Adipocyte (in vitro differentiated cells): Measurements from ENCODE around the gene DNAJC22.
A peak's percentile ranks its signal among the peaks of the same experiment; 100 is the strongest.
"Not testable (repeated sequence)": the region's sequence is repeated elsewhere in the genome, so short reads cannot be mapped to it uniquely, and the experiment has no call there.

ENCODE experiments used
- DNase-seq: peaks from one replicate; pipeline ENCODE4 v3.0.0-alpha.2; 2015; ENCODE audit warnings: low read depth
- H3K27me3 ChIP-seq: replicated peaks from 2 replicates; pipeline ENCODE4 v1.7.0; 2013; ENCODE audit warnings: mild to moderate bottlenecking, low read length, moderate library complexity; ENCODE audit not compliant: control insufficient read depth, insufficient read depth
- H3K36me3 ChIP-seq: 2 replicates; pipeline ENCODE4 v1.7.0; 2013; ENCODE audit warnings: low read length, mild to moderate bottlenecking, moderate library complexity; ENCODE audit not compliant: control insufficient read depth, insufficient read depth, severe bottlenecking
- H3K4me1 ChIP-seq: 2 replicates; pipeline ENCODE4 v1.7.0; 2013; ENCODE audit warnings: mild to moderate bottlenecking, low read length, moderate library complexity; ENCODE audit not compliant: control insufficient read depth, insufficient read depth
- H3K4me3 ChIP-seq: 2 replicates; pipeline ENCODE4 v1.7.0; 2013; ENCODE audit warnings: mild to moderate bottlenecking, low read length, moderate library complexity
- H3K9ac ChIP-seq: 2 replicates; pipeline ENCODE4 v1.7.0; 2013; ENCODE audit warnings: mild to moderate bottlenecking, low read length, moderate library complexity
- H3K9me3 ChIP-seq: 2 replicates; pipeline ENCODE4 v1.7.0; 2013; ENCODE audit warnings: mild to moderate bottlenecking, low read length, moderate library complexity; ENCODE audit not compliant: control insufficient read depth

Gene DNAJC22

DNA sequence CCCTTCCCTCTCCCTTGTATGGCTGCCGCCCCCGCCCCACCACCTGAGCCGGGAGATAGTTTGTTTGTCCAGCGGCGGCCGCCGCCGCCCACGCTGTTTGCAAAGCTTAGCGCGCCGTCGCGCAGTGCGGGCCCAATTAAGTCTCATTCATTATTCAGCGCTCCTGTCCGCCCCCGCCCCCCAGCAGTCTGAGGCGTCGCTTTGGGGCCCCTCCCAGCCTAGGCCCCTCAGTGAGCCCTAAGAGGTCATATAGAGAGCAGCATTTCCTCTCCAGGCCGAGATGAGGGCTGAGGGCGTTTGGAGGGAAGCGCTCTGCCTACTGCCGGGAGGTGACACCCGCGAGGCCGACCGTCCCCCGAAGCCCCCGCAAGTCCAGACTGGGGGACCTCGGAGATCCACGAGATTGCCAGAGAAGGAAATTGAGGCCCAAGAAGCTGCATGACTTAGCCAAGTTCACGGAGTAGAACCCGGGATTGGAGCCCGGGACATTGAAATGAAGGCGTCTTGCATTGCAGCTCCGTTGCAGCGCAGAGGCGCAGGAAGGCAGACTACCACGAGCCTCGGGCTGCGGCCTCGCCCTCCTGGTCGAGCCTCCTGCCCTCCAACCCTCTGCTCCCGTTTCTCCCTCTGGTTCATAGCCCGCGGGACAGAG is at the start of gene DNAJC22:
Gene DNAJC22, plus strand, starts transcription at position 230 of the 652 bp plus-strand sequence. CDS start 1,985 bp downstream, outside the sequence.
- peak; percentile 36 for DNase-seq
- Histone ChIP-seq H3K9me3 (no peaks in the 10 kb centered on the region), H3K4me3 (peak within 1 kb of the TSS; percentile 70), H3K9ac (no peak within 1 kb of the TSS), H3K4me1 (peaks cover 27% of the 10 kb centered on the region), H3K36me3 (no peaks in the 10 kb centered on the region), H3K27me3 (peaks cover 36% of the 10 kb centered on the region)

DNA sequence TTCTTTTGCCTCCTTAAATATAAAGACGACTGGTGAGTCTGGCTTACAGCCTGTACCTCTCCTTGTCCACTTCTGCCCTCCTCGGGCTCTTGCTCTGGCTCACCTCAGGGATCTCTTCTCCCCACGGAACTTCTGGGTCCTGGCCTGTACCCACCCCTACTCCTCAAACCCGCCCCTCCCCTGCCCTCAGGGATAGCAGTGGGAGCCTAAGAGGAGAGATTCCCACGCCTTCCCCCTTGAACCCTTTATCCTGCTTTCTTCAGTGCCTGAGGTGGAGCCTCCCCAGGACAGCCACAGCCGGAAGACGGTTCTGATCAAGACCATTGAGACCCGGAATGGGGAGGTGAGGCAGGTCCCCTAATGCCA is 49.0 kb upstream of the DNAJC22 start:
- H3K27me3 ChIP-seq = peaks cover 51% of the 10 kb centered on the region
- H3K9me3 ChIP-seq = no peaks in the 10 kb centered on the region
- H3K4me1 ChIP-seq = peaks cover 3% of the 10 kb centered on the region
- no peak for DNase-seq
- no peaks in the 10 kb centered on the region for H3K36me3 ChIP-seq
- H3K9ac ChIP-seq = no peak overlapping the region
- no peak overlapping the region for H3K4me3 ChIP-seq

GRCh38 chr12:49298160-49298559 is 48.5 kb upstream of the DNAJC22 start:
- no peak overlapping the region for H3K4me3 ChIP-seq
- no peak for DNase-seq
- no peak overlapping the region for H3K9ac ChIP-seq
- peaks cover 55% of the 10 kb centered on the region for H3K27me3 ChIP-seq
- peaks cover 3% of the 10 kb centered on the region for H3K4me1 ChIP-seq
- H3K36me3 ChIP-seq = no peaks in the 10 kb centered on the region
- no peaks in the 10 kb centered on the region for H3K9me3 ChIP-seq

GRCh38 chr12:49301760-49302159 is 44.9 kb upstream of the DNAJC22 start:
- Histone ChIP-seq H3K36me3 (no peaks in the 10 kb centered on the region), H3K4me3 (no peak overlapping the region), H3K4me1 (peaks cover 3% of the 10 kb centered on the region), H3K9me3 (no peaks in the 10 kb centered on the region), H3K27me3 (peaks cover 37% of the 10 kb centered on the region), H3K9ac (no peak overlapping the region)
- DNase-seq = no peak

DNA sequence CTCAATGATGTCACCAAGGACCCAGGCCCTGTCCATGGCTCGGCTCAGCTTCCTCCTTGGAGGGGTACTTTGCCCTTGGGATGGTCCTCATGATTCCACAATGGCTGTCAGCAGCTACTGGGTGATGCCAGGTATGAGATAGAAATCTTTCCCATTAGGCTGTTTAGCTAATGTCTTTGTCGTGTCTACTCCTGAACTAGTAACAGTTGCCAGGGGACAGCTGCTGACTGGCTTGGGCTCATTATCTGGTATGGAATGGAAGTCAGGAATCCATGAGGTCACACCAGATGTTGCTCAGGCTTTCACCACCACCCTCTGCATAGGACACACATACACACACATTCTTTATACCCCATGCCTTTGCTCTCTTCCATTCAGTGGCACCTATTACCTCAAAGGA is 42.5 kb upstream of the DNAJC22 start:
- DNase-seq = peak; percentile 37
- Histone ChIP-seq H3K9ac (no peak overlapping the region), H3K4me1 (no peaks in the 10 kb centered on the region), H3K27me3 (peaks cover 23% of the 10 kb centered on the region), H3K9me3 (no peaks in the 10 kb centered on the region), H3K36me3 (no peaks in the 10 kb centered on the region), H3K4me3 (no peak overlapping the region)

- no peak overlapping the region for H3K9ac ChIP-seq
- no peaks in the 10 kb centered on the region for H3K36me3 ChIP-seq
- no peak for DNase-seq
- H3K4me3 ChIP-seq = no peak overlapping the region
- no peaks in the 10 kb centered on the region for H3K9me3 ChIP-seq
- peaks cover 23% of the 10 kb centered on the region for H3K27me3 ChIP-seq
- H3K4me1 ChIP-seq = no peaks in the 10 kb centered on the region
Observed at GRCh38 chr12:49305762-49306510, 40.8 kb upstream of the DNAJC22 start.

DNA sequence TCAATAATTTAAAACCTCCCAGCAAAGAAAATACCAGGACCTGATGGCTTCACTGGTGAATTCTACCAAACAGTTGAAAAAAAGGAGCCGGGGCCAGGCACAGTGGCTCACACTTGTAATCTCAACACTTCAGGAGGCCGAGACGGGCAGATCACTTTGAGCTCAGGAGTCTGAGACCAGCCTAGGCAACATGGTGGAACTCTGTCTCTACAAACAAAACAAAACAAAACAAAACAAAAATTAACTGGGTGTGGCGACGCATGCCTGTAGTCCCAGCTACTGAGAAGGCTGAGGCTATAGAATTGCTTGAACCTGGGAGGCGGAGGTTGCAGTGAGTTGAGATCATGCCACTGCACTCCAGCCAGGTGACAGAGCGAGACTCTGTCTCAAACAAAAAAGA is 37.3 kb upstream of the DNAJC22 start:
- no peaks in the 10 kb centered on the region for H3K4me1 ChIP-seq
- H3K9me3 ChIP-seq = no peaks in the 10 kb centered on the region
- H3K27me3 ChIP-seq = peaks cover 5% of the 10 kb centered on the region
- H3K4me3 ChIP-seq = no peak overlapping the region
- H3K36me3 ChIP-seq = no peaks in the 10 kb centered on the region
- DNase-seq = no peak
- no peak overlapping the region for H3K9ac ChIP-seq

GRCh38 chr12:49310451-49311000 is 36.2 kb upstream of the DNAJC22 start:
- H3K27me3 ChIP-seq, H3K4me3 ChIP-seq, H3K4me1 ChIP-seq, H3K9ac ChIP-seq, DNase-seq, H3K9me3 ChIP-seq, H3K36me3 ChIP-seq: not testable (repeated sequence)

DNA sequence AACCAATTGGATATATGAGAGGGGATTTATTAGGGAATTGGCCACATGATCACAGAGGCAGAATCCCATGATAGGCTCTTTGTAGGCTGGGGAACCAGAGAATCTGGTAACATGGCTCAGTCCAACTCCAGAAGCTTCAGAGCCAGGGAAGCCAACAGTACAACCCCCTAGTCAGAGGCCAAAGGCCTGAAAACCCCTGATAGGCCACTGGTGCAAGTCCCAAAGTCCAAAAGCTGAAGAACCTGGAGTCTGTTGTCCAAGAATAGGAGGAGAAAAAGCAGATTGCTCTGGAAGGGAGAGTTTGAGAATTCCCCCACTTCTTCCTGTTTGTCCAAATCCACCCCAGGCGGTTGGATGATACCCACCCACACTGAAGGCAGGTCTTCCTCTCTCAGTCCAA is 31.9 kb upstream of the DNAJC22 start:
- Histone ChIP-seq H3K4me1 (no peaks in the 10 kb centered on the region), H3K36me3 (no peaks in the 10 kb centered on the region), H3K27me3 (no peaks in the 10 kb centered on the region), H3K9ac (no peak overlapping the region), H3K9me3 (no peaks in the 10 kb centered on the region), H3K4me3 (no peak overlapping the region)
- no peak for DNase-seq

DNA sequence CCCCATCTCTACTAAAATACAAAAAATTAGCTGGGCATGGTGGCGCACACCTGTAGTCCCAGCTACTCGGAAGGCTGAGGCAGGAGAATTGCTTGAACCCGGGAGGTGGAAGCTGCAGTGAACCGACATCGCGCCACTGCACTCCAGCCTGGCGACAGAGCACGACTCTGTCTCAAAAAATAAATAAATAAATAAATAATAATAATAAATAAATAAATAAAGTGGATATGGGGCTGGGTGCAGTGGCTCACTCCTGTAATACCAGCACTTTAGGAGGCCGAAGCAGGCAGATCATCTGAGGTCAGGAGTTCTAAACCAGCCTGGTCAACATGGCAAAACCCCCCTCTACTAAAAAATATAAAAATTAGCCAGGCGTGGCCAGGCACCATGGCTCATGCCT is 29.6 kb upstream of the DNAJC22 start:
- not testable (repeated sequence) for H3K9ac ChIP-seq, H3K4me1 ChIP-seq, H3K9me3 ChIP-seq, H3K4me3 ChIP-seq, H3K36me3 ChIP-seq, DNase-seq, H3K27me3 ChIP-seq

GRCh38 chr12:49320411-49321103 is 26.1 kb upstream of the DNAJC22 start:
- not testable (repeated sequence) for DNase-seq, H3K36me3 ChIP-seq, H3K27me3 ChIP-seq, H3K4me3 ChIP-seq, H3K4me1 ChIP-seq, H3K9me3 ChIP-seq, H3K9ac ChIP-seq
